HG02870 (cell line): ENCODE data around the gene TOX3.

Source experiments
- ATAC-seq: cut with Tn5 transposase; IDR thresholded peaks from one replicate; pipeline ENCODE4 v1.9.1; 2021; ENCODE audit warnings: mild to moderate bottlenecking, moderate library complexity; ENCODE audit not compliant: unreplicated experiment

TOX3 gene

GRCh38 chr16:52496051-52496876, 50.7 kb downstream of the TOX3 start:
- no peak for ATAC-seq

- ATAC-seq = no peak
Observed at GRCh38 chr16:52494621-52495020, 52.3 kb downstream of the TOX3 start.

- no peak for ATAC-seq
Observed at GRCh38 chr16:52494145-52494544, 52.8 kb downstream of the TOX3 start.

GRCh38 chr16:52492789-52493357, 54.1 kb downstream of the TOX3 start:
- ATAC-seq = peak; percentile 79

- no peak for ATAC-seq
Observed at GRCh38 chr16:52491216-52491615, 55.7 kb downstream of the TOX3 start.

- ATAC-seq = no peak
Observed at GRCh38 chr16:52489894-52490293, 57.0 kb downstream of the TOX3 start.

DNA sequence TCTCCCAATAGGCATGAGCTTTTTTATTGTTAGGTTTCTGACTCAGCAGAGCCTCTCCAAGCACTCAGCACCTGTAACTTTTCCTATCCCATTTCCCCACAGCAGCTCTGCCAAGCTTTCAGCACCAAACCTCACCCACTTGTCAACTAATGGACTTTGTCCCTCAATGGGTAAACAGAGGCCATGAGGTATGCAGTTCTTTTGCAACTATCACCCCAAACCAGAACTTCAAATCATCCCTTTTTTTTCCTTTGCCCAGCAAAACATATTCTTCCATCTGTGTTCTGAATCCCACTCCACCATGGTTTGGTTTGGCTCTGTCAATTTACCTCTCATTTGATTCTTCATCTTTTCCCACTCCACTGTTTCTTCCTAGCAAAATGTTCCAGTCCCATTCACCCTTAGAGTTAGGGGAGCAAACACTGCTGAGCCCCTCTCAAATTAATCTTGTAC, 58.1 kb downstream of the TOX3 start:
- ATAC-seq = no peak

DNA sequence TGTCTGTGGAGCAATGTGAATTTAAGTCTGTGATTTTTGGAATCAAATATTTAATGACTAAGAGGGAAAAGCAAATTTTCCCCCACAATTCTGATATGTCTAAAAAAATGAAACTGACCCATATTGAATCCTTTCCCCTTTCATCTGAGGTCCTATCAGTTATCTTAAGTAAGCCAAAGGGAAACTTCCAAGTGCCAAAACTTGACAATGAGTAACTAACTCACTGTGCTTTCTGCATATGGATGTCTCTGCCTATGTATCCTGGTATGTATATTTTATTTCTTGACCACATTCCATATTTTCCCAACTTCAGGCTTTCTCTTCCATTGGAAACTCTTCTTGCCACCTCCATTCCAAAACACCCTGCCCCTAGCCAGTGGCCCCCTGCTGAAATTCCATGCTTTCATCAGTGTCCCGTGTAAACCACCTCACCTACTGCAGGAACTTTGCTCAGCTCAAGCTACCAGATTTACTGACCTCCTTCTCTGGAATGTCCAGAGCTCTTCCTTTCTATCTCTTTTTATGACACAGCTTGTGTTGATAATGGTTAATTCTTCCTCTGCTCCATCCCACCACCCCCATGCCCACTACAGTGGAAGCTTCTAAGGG, 59.0 kb downstream of the TOX3 start:
- no peak for ATAC-seq

- ATAC-seq = no peak
Observed at GRCh38 chr16:52480237-52480636, 66.7 kb downstream of the TOX3 start.

DNA sequence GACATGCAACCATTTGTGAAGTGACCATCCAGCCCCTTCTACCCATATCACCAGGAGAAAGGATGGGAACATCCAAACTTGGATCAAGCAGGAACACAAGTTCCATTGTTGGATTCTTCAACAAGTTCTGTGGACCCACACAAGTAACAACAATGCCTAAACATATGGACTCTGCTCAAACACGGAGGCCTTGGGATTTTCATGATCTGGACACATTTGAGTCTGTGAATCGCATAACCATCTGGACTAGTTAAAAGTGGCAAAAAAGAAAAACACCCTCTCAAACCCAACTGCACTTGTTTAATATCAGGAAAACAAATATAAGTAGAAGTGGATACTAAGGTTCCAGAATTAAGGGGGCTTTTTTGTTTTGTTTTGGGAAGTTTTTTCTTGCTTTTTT, 70.8 kb downstream of the TOX3 start:
- no peak for ATAC-seq

DNA sequence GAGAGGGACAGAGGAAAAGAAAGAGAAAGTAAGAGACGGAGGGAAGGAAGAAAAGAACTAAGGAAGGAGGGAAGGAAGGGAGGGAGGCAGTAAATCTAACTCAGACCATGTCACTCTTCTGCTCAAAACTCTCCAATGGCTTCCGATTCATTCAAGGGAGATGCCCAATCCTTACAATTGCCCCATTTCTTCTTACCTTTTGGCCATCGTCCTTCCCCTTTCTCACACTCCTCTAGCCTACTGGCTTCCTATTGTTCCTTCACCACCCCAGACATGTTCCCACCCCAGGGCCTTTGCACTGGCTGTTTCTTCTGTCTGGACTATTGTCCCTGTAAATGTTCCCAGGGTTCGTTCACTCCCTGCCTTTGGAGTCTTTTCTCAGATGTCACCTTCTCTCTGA, 72.3 kb downstream of the TOX3 start:
- ATAC-seq = no peak

- no peak for ATAC-seq
Observed at GRCh38 chr16:52473096-52473495, 73.8 kb downstream of the TOX3 start.

GRCh38 chr16:52471650-52472370, 75.1 kb downstream of the TOX3 start:
- no peak for ATAC-seq

GRCh38 chr16:52470585-52470984, 76.4 kb downstream of the TOX3 start:
- ATAC-seq = no peak

- no peak for ATAC-seq
Observed at GRCh38 chr16:52469775-52470174, 77.2 kb downstream of the TOX3 start.

- ATAC-seq = no peak
Observed at GRCh38 chr16:52469091-52469490, 77.9 kb downstream of the TOX3 start.

DNA sequence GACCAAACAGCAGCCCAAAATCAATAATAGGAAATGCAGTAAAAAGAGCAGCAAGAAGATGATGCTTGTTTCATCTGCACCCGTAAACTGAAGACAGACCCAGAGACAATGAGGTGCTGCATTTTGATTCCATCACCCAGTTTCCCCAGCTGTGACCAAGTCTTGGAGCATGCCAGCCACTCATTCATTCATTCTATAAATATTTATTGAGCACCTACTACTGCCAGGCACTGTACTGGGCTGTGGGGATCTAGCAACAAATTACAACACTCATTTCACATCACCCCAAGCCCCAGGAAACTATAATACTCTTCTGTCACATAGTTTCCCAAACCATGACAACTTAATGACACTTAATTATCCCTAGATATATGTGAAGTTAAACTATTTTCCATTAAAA, 79.2 kb downstream of the TOX3 start:
- ATAC-seq = no peak

DNA sequence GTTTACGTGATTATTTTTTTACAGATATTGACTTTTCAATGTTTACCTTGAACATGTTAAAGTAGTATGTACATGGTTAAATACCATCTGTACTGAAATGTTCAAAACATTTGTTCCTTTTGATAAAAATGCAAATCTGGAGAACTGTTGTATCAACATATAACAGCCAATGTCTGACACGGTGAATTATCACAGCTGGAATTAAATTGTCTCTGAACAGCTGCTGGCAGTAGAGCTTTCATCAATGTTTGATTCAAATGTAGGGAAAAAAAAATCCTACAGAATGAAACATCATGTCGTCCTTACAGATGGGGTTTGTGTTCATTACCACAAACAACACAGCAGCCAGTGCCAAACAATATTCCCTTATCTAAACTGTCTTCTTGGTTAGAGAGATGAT, 79.9 kb downstream of the TOX3 start:
- no peak for ATAC-seq

DNA sequence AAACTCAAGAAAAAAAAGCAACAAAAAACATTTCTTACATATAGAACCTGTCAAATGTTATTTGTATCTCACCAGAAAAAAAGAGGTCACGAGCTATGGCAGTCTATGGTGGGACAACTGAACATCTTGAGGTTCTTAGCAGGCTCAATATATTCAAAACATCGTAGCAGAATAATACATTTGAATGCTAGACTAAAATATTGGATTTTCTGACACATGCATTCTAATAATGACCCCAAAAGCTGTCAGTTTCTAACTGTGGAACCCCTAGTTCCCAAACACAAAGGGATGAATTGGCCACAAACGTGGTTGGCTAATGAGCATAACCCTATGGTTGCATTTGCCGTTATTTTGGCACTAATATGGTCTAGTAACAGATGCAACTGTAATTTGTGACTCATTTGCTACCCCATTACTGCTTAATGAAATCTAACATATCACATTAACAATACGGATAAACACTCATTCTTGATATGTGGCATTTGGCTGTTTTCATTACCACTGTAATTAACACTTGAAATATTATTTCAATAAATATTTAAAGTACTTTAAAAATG, 81.2 kb downstream of the TOX3 start:
- no peak for ATAC-seq

DNA sequence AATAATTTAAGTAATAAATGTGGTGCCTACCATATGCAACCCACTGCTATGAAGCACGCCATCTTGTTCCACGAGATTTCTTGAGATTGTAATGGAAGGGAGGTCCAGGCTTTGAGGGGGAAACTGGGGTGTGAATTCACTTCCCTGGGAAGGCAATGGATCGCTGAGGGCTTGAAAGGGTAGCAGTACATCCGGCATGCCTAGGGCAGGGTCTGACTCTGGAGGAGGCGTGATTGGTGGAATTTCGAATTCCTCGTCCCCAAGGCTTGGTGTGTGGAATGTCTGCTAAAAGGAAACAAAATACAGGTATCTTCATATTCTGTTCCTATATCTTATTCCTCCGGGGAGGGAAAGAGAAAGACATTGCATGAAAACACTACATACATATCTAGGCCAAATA, 83.0 kb downstream of the TOX3 start:
- no peak for ATAC-seq

GRCh38 chr16:52462816-52463215, 84.1 kb downstream of the TOX3 start:
- no peak for ATAC-seq
